PC-3 (cell line): ENCODE measurements around the gene XRCC6. TPM values are rescaled to one million over a fixed set of nuclear protein-coding genes. Genes with fewer than 3 reads are reported as not detected.

Source experiments
- ATAC-seq: fragments of 200-7000 bp; cut with Tn5 transposase; 2 replicates; pipeline ENCODE4 v1.9.1; 2020; ENCODE audit warnings: mild to moderate bottlenecking, moderate library complexity
- BruUV-seq: library from RNA; stranded (reverse); fragments of 400-500 nt; replicated peaks from 2 replicates; lab custom pipeline; 2021; lab: Mats Ljungman, UMichigan
- CTCF ChIA-PET: fragments of 300-600 bp; sonication (Branson Sonifier 250); formaldehyde crosslinking; loops from one replicate; lab custom pipeline; 2022; ENCODE audit warnings: antibody characterized with exemption; lab: Charles Lee
- POLR2A ChIA-PET: fragments of 300-600 bp; sonication (Branson Sonifier 250); formaldehyde crosslinking; loops from one replicate; lab custom pipeline; 2022; ENCODE audit warnings: antibody characterized with exemption; ENCODE audit not compliant: unreplicated experiment; lab: Charles Lee
- DNase-seq: peaks from one replicate; pipeline ENCODE4 v3.0.0-alpha.2; 2015
- H2AFZ ChIP-seq: fragments of 300-600 bp; sonication (generic); 2 replicates; pipeline ENCODE4 v1.6.0; 2016; ENCODE audit warnings: antibody characterized with exemption, low read length
- H3F3A ChIP-seq: fragments of 300-600 bp; sonication (generic); one replicate; pipeline ENCODE4 v1.6.0; 2017; ENCODE audit warnings: antibody characterized with exemption, low read length, control low read depth, mild to moderate bottlenecking; ENCODE audit not compliant: unreplicated experiment
- H3K27ac ChIP-seq: fragments of 300-600 bp; sonication (generic); 2 replicates; pipeline ENCODE4 v1.5.1; 2016; ENCODE audit warnings: mild to moderate bottlenecking, low read length
- H3K27me3 ChIP-seq: fragments of 300-600 bp; sonication (generic); 2 replicates; pipeline ENCODE4 v1.6.1; 2016; ENCODE audit warnings: low read length, mixed read lengths
- H3K36me3 ChIP-seq: fragments of 300-600 bp; sonication (generic); 2 replicates; pipeline ENCODE4 v1.6.1; 2016; ENCODE audit warnings: low read depth, mixed run types, low read length, mixed read lengths
- H3K4me1 ChIP-seq: fragments of 300-600 bp; sonication (generic); 2 replicates; pipeline ENCODE4 v1.5.1; 2016; ENCODE audit warnings: low read length; ENCODE audit not compliant: insufficient read depth
- H3K4me2 ChIP-seq: fragments of 300-600 bp; sonication (generic); 2 replicates; pipeline ENCODE4 v1.6.0; 2016; ENCODE audit warnings: low read length
- H3K4me3 ChIP-seq: fragments of 300-600 bp; sonication (generic); 2 replicates; pipeline ENCODE4 v1.5.1; 2016; ENCODE audit warnings: mild to moderate bottlenecking, low read length, mixed read lengths
- H3K79me2 ChIP-seq: fragments of 300-600 bp; sonication (generic); 2 replicates; pipeline ENCODE4 v1.6.1; 2017; ENCODE audit warnings: low read length, mixed read lengths
- H3K9ac ChIP-seq: fragments of 300-600 bp; sonication (generic); 2 replicates; pipeline ENCODE4 v1.6.0; 2016; ENCODE audit warnings: mild to moderate bottlenecking, low read length
- H3K9me2 ChIP-seq: fragments of 300-600 bp; sonication (generic); replicated peaks from 2 replicates; pipeline ENCODE4 v1.6.1; 2016; ENCODE audit warnings: mixed run types, low read length, mixed read lengths
- H3K9me3 ChIP-seq: fragments of 300-600 bp; sonication (generic); 2 replicates; pipeline ENCODE4 v1.6.1; 2016; ENCODE audit warnings: low read length, mixed read lengths
- H4K20me1 ChIP-seq: fragments of 300-600 bp; sonication (generic); 2 replicates; pipeline ENCODE4 v1.6.1; 2016; ENCODE audit warnings: low read length, mixed read lengths
- EZH2 ChIP-seq: fragments of 300-600 bp; sonication (generic); IDR thresholded peaks from one replicate; pipeline ENCODE4 v1.6.1; 2017; ENCODE audit warnings: antibody characterized with exemption, mild to moderate bottlenecking, low read length; ENCODE audit not compliant: unreplicated experiment
- EZH2phosphoT487 ChIP-seq: fragments of 300-600 bp; sonication (generic); IDR thresholded peaks from 2 replicates; pipeline ENCODE4 v1.6.1; 2018; ENCODE audit warnings: mild to moderate bottlenecking, antibody characterized with exemption, low read length, borderline replicate concordance
- intact Hi-C: fragments of 100-400 bp; cut with micrococcal nuclease; formaldehyde crosslinking; loops from 2 replicates; pipeline ENCODE4 v1.9.0; 2023
- total RNA-seq: library from RNA; depleted of rRNA; stranded (reverse); fragments of >200 nt; gene quantifications from 2 replicates; pipeline ENCODE4 v1.2.3, GENCODE V29; 2014
- TF ChIP-seq, protein P1 (sequence below): fragments of 300-600 bp; sonication (generic); conservative IDR thresholded peaks from 2 replicates; pipeline ENCODE4 v1.5.1; 2017; ENCODE audit warnings: antibody characterized with exemption, low read depth, mild to moderate bottlenecking, low read length

The XRCC6 gene
- total RNA-seq, 1 experiment from 2014 or later: 432 TPM

DNA sequence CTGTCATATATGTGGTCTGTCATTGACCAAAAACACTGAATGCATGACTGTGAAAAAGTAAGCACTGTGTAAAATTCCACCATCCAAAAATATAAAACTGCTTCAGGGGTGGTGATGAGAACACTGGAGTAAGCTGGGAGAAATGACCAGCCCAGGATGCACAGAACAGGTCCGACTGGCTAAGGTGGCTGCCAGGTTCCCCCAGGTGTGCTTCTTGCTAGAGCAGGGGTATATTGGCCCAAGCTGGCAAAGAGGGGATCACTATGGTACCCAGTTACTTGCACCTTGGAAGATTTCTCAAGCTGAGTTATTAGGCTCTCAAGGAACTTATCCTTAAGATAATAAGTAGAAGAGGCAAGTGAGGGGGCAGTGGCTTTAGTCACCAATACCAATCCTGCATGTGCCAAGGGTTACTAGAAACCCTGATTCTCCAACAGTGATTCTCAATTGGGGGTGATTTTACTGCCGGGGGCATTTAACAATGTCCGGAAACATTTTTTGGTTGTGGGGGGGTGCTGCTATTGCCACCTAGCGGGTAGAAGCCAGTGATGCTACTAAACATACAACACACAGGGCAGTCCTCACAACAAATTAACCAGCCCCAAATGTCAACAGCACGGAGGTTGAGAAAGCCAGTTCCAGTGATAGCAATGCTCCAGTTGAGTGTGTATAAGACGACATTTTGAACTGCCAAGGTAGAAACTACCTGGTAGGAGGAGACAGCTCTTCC is 51.9 kb downstream of the XRCC6 start:
- intact Hi-C loops: no loop called here
- Histone ChIP-seq H3K27ac (peak overlapping the region; percentile 58), H3K9ac (no peak overlapping the region), H4K20me1 (no peaks in the 10 kb centered on the region), H3K79me2 (peaks cover 36% of the 10 kb centered on the region), H3K4me2 (peak overlapping the region; percentile 17; the same call in 1 of the 2 replicates), H2AFZ (no peak overlapping the region), H3K36me3 (peaks cover 9% of the 10 kb centered on the region), H3K9me2 (no peaks in the 10 kb centered on the region), H3K4me1 (peaks cover 29% of the 10 kb centered on the region), H3K4me3 (no peak overlapping the region), H3K27me3 (no peaks in the 10 kb centered on the region), H3F3A (no peaks in the 10 kb centered on the region), H3K9me3 (no peaks in the 10 kb centered on the region)
- POLR2A ChIA-PET: interaction anchor here (0.6 to 0.7 kb wide), 2 partner anchors 9 to 160 kb away, joined by 3 to 5 read pairs; no protein-coding TSS in a partner anchor
- no TSS peak for BruUV-seq
- peak; percentile 27 for DNase-seq
- no peak for ATAC-seq
- CTCF ChIA-PET: no interaction called here
- TF ChIP-seq EZH2 (no peak), EZH2phosphoT487 (no peak)
- TF ChIP-seq, protein P1, sequence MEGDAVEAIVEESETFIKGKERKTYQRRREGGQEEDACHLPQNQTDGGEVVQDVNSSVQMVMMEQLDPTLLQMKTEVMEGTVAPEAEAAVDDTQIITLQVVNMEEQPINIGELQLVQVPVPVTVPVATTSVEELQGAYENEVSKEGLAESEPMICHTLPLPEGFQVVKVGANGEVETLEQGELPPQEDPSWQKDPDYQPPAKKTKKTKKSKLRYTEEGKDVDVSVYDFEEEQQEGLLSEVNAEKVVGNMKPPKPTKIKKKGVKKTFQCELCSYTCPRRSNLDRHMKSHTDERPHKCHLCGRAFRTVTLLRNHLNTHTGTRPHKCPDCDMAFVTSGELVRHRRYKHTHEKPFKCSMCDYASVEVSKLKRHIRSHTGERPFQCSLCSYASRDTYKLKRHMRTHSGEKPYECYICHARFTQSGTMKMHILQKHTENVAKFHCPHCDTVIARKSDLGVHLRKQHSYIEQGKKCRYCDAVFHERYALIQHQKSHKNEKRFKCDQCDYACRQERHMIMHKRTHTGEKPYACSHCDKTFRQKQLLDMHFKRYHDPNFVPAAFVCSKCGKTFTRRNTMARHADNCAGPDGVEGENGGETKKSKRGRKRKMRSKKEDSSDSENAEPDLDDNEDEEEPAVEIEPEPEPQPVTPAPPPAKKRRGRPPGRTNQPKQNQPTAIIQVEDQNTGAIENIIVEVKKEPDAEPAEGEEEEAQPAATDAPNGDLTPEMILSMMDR: peak; percentile 42

DNA sequence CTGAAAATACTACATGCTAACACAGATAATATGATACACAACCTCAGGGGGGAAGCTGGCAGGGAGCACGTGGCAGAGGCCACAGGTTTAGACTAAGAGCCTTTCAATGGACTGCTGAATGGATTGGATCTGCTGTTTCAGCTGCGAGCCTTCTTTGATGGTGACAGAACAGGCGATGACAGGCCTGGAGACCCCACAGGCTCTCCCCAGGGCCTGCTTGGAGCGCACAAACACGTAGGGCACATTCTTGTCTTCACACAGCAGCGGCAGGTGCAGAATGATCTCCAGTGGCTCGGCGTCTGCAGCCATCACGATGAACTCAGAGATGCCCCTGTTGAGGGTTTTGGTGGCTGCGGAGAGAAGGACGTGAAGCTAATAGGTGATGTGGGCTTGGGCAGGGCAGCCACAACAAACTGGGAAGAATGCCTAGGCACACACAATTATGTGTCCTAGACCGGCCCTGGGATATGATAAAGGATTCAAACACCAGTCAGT is 53.8 kb downstream of the XRCC6 start:
- BruUV-seq: no TSS peak
- ChIA-PET POLR2A (no interaction called here), CTCF (no interaction called here)
- Histone ChIP-seq H3K79me2 (peaks cover 43% of the 10 kb centered on the region), H3K9ac (no peak overlapping the region), H3F3A (no peaks in the 10 kb centered on the region), H3K9me2 (no peaks in the 10 kb centered on the region), H2AFZ (no peak overlapping the region), H3K27me3 (no peaks in the 10 kb centered on the region), H3K4me2 (no peak overlapping the region), H3K36me3 (peaks cover 21% of the 10 kb centered on the region), H3K4me3 (no peak overlapping the region), H4K20me1 (no peaks in the 10 kb centered on the region), H3K4me1 (peaks cover 19% of the 10 kb centered on the region), H3K27ac (no peak overlapping the region), H3K9me3 (no peaks in the 10 kb centered on the region)
- intact Hi-C loops: no loop called here
- DNase-seq: no peak
- ATAC-seq: no peak
- TF ChIP-seq, protein P1: no peak
- no peak for TF ChIP-seq EZH2phosphoT487
- TF ChIP-seq EZH2: no peak

DNA sequence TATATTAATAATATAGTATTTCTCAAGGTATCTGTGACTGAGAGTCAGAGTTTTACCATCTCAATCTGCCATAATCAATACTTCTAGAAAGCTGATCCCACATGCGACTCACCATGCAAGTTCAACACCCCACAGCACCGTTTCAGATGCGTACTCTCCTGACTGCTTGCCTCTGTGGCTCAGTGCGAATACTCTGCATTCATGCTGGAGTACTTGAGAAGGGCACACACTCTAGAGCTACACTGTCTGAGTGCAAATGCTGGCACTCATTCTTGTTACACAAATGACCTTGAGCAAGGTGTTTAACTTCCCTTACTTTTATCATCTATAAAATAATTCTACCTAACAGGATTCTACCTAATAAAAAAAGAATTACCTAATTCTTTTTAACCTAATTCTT is 55.0 kb downstream of the XRCC6 start:
- Histone ChIP-seq H3K27me3 (no peaks in the 10 kb centered on the region), H3K36me3 (peaks cover 32% of the 10 kb centered on the region), H4K20me1 (peaks cover 4% of the 10 kb centered on the region; the same call in 1 of the 2 replicates), H3K79me2 (peaks cover 51% of the 10 kb centered on the region), H3K4me3 (no peak overlapping the region), H3K27ac (no peak overlapping the region), H3K9ac (no peak overlapping the region), H2AFZ (no peak overlapping the region), H3K4me2 (no peak overlapping the region), H3F3A (no peaks in the 10 kb centered on the region), H3K9me2 (no peaks in the 10 kb centered on the region), H3K4me1 (peaks cover 14% of the 10 kb centered on the region), H3K9me3 (no peaks in the 10 kb centered on the region)
- ChIA-PET CTCF (no interaction called here), POLR2A (no interaction called here)
- BruUV-seq: no TSS peak
- no peak for ATAC-seq
- intact Hi-C loops: no loop called here
- TF ChIP-seq, protein P1: no peak
- TF ChIP-seq EZH2: no peak
- no peak for TF ChIP-seq EZH2phosphoT487
- DNase-seq: no peak
